Activated CD4-positive, alpha-beta memory T cell treated with anti-CD3 and anti-CD28 coated beads for 36 hours (primary cell): ENCODE measurements around the gene PAM16. TPM values are rescaled to one million over a fixed set of nuclear protein-coding genes. Genes with fewer than 3 reads are reported as not detected.

Experiments
- CTCF ChIA-PET: fragments of 350-600 bp; sonication (Branson Sonifier 250); formaldehyde crosslinking; loops from one replicate; lab custom pipeline; 2021; ENCODE audit warnings: antibody characterized with exemption, inconsistent platforms; lab: Charles Lee
- POLR2A ChIA-PET: fragments of 350-600 bp; sonication (Branson Sonifier 250); formaldehyde crosslinking; loops from one replicate; lab custom pipeline; 2021; ENCODE audit warnings: antibody characterized with exemption; lab: Charles Lee
- DNase-seq: peaks from one replicate; pipeline ENCODE4 v3.0.0-alpha.2; 2020
- H3K27ac Mint-ChIP-seq: one replicate; pipeline ENCODE4 v1.8.0; 2021; ENCODE audit warnings: mixed read lengths
- H3K27me3 Mint-ChIP-seq: one replicate; pipeline ENCODE4 v1.8.0; 2021; ENCODE audit warnings: mixed read lengths
- H3K36me3 Mint-ChIP-seq: one replicate; pipeline ENCODE4 v1.8.0; 2021; ENCODE audit warnings: mixed read lengths
- H3K4me1 Mint-ChIP-seq: one replicate; pipeline ENCODE4 v1.8.0; 2021; ENCODE audit warnings: low read depth, mixed read lengths
- H3K4me3 Mint-ChIP-seq: one replicate; pipeline ENCODE4 v1.8.0; 2021; ENCODE audit warnings: mild to moderate bottlenecking, mixed read lengths
- H3K9me3 Mint-ChIP-seq: one replicate; pipeline ENCODE4 v1.8.0; 2021; ENCODE audit warnings: mixed read lengths
- intact Hi-C: fragments of 100-400 bp; cut with micrococcal nuclease; formaldehyde crosslinking; loops from one replicate; pipeline ENCODE4 v1.15.1; 2023
- total RNA-seq, 2 experiments: library from RNA; stranded (reverse); gene quantifications; one replicate each; pipeline ENCODE4 v1.2.3, GENCODE V29; 2021

The PAM16 gene
- total RNA-seq, 2 experiments from 2014 or later, result 52.8 to 63.4 TPM

DNA sequence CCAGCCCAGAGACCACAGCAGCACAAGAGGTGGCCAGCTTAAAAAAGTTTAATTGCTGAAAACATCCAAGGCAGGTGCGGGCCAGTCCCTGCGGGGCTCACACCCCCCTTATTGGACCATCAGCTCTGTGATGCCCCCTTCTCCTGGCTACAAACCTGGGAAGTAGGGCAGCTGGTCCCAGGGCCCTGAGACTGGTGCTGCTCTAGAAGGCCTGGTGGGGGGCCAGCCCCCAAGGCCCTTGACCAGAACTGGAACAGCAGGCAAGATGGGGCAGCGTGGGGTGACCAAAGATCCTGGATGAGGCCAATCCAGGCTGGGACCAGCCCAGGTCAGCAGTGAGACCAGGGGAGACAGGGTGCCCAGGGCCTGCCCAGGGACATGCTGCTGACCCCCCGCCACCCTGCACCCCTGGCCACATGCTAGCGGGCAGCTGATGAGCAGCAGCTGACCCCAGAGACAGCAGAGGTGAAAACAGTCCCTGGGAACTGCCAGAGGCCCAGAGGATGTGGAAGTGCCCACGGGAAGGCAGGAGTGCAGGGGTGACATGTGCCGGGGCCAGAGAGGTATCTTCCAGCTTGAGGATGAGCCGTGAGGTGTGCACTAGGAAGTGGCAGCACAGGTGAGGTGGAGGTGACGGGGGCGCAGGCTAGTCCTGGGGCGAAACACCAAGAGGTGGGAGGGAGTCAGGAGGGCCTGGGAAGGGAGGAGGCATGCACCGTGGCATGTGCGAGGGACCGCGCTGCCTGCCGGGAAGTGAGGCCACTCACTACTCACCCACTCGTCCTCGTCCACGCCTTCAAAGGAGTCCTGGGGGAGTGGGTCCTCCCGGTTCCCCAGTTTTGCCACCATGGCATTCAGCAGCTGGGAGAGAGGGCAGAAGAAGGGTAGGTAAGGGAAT is 3.6 kb upstream of the PAM16 start:
- CTCF ChIA-PET, result interaction anchor here (1.3 kb wide), 1 partner anchor 45 kb away, joined by 3 read pairs; no protein-coding TSS in a partner anchor
- Mint-ChIP-seq H3K36me3 (peaks cover 12% of the 10 kb centered on the region), H3K4me1 (peaks cover 12% of the 10 kb centered on the region), H3K9me3 (no peaks in the 10 kb centered on the region), H3K27ac (no peak overlapping the region), H3K4me3 (no peak overlapping the region), H3K27me3 (no peaks in the 10 kb centered on the region)
- POLR2A ChIA-PET, result interaction anchor here (0.6 kb wide), 1 partner anchor 11 kb away, joined by 4 read pairs; no protein-coding TSS in a partner anchor
- no peak for DNase-seq
- intact Hi-C loops, result no loop called here

DNA sequence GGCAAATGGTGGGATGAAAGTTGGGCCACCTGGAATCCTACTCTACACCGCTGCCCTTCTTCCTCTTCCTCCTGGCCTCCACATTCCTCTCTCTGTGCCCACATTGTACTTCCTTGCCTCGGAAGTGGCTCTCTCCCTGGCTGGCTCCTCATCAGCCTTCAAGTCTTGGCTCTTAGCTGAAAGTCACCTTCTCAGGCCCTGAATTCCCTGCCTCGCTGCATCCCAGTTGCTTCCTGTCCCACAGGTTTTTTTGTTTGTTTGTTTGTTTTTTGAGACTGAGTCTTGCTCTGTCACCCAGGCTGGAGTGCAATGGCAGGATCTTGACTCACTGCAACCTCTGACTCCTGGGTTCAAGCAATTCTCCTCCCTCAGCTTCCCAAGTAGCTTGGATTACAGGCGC is 2.6 kb upstream of the PAM16 start:
- ChIA-PET POLR2A (no interaction called here), CTCF (interaction anchor here (1.3 to 4.6 kb wide), 2 partner anchors 44 to 50 kb away, joined by 3 to 22 read pairs; no protein-coding TSS in a partner anchor)
- DNase-seq, result no peak
- Mint-ChIP-seq H3K9me3 (no peaks in the 10 kb centered on the region), H3K4me1 (peaks cover 14% of the 10 kb centered on the region), H3K36me3 (peaks cover 8% of the 10 kb centered on the region), H3K27ac (no peak overlapping the region), H3K27me3 (no peaks in the 10 kb centered on the region), H3K4me3 (no peak overlapping the region)
- intact Hi-C loops, result no loop called here

DNA sequence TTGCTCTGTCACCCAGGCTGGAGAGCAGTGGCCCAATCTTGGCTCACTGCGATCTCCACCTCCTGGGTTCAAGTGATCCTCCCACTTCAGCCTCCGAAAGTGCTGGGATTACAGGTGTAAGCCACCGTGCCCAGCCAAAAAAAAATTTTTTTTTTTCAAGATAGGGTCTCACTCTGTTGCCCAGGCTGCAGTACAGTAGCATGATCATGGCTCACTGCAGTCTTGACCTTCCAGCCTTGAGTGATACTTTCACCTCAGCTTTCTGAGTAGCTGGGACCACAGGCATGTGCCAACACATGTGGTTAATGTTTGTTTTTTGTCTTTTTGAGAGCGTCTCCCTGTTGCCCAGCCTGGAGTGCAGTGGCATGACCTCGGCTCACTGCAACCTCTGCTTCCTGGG is 1.7 kb upstream of the PAM16 start:
- Mint-ChIP-seq H3K9me3 (no peaks in the 10 kb centered on the region), H3K4me1 (peaks cover 20% of the 10 kb centered on the region), H3K4me3 (no peak overlapping the region), H3K27me3 (no peaks in the 10 kb centered on the region), H3K36me3 (peaks cover 6% of the 10 kb centered on the region), H3K27ac (no peak overlapping the region)
- no peak for DNase-seq
- intact Hi-C loops, result no loop called here
- ChIA-PET CTCF (interaction anchor here (4.6 kb wide), 1 partner anchor 50 kb away, joined by 22 read pairs; no protein-coding TSS in a partner anchor), POLR2A (no interaction called here)

DNA sequence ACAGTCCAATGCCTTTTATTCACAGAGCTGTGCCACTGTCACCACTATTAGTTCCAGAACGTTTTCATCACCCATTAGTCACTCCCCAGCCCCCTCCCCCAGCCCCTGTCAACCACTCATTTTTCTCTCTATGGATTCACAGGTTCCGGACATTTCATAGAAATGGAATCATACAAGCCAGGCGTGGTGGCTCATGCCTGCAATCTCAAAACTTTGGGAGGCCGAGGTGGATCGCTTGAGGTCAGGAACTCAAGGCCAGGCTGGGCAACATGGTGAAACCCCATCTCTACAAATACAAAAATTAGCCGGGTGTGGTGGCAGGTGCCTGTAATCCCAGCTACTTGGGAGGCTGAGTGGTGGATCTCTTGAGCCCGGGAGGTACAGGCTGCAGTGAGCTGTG is 759 bp upstream of the PAM16 start:
- ChIA-PET CTCF (interaction anchor here (1.1 to 4.6 kb wide), 3 partner anchors 24 to 98 kb away, joined by 3 to 22 read pairs (median 18); no protein-coding TSS in a partner anchor), POLR2A (interaction anchor here (0.9 kb wide), 1 partner anchor 63 kb away, joined by 3 read pairs; no protein-coding TSS in a partner anchor)
- intact Hi-C loops, result loop anchor here (1.0 to 2.0 kb wide), 2 partner anchors 45 to 416 kb away; no protein-coding TSS in a partner anchor
- peaks cover 26% of the 10 kb centered on the region for H3K4me1 Mint-ChIP-seq
- H3K9me3 Mint-ChIP-seq, result no peaks in the 10 kb centered on the region
- peak overlapping the region; percentile 97 for H3K4me3 Mint-ChIP-seq
- no peaks in the 10 kb centered on the region for H3K27me3 Mint-ChIP-seq
- H3K27ac Mint-ChIP-seq, result peak overlapping the region; percentile 15
- DNase-seq, result peak; percentile 49
- H3K36me3 Mint-ChIP-seq, result peaks cover 6% of the 10 kb centered on the region

DNA sequence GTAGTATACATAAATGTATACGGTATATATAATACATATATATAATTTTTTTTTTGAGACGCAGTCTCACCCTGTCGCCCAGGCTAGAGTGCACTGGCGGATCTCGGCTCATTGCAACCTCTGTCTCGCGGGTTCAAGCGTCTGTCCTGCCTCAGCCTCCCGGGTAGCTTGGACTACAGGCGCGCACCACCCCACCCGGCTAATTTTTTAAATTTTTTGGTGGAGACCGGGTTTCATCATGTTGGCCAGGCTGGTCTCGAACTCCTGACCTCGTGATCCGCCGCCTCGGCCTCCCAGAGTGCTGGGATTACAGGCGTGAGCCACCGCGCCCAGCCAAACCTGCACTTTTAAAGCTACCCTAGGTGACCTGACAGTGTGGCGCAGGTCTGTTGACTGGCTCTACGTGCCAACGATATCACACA is 745 bp downstream of the PAM16 start:
- ChIA-PET POLR2A (interaction anchor here (1.0 to 1.2 kb wide), 3 partner anchors 53 to 77 kb away, joined by 3 to 5 read pairs (median 3); partner anchors contain the start of gene TFAP4), CTCF (interaction anchor here (0.5 to 4.6 kb wide), 8 partner anchors 8 to 150 kb away, joined by 3 to 22 read pairs (median 4); no protein-coding TSS in a partner anchor)
- Mint-ChIP-seq H3K4me3 (peak overlapping the region; percentile 97), H3K27me3 (no peaks in the 10 kb centered on the region), H3K4me1 (peaks cover 29% of the 10 kb centered on the region), H3K36me3 (peaks cover 6% of the 10 kb centered on the region), H3K27ac (peak overlapping the region; percentile 89), H3K9me3 (no peaks in the 10 kb centered on the region)
- intact Hi-C loops, result loop anchor here (2.0 kb wide), 1 partner anchor 44 kb away; no protein-coding TSS in a partner anchor
- no peak for DNase-seq

DNA sequence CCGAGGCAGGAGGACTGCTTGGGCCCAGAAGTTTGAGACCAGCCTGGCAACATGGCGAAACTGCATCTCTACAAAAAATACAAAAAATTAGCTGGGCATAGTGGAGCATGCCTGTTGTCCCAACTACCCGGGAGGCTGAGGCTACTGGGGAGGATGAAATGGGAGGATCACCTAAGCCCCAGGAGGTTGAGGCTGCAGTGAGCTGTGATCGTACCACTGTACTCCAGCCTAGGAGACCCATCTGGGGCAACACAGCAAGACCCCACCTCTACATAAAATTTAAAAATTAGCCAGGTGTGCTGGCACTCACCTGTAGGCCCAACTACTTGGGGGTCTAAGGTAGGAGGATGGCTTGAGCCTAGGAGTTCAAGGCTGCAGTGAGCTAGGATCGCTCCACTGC is 1.8 kb downstream of the PAM16 start:
- H3K27ac Mint-ChIP-seq, result no peak overlapping the region
- peaks cover 3% of the 10 kb centered on the region for H3K36me3 Mint-ChIP-seq
- POLR2A ChIA-PET, result interaction anchor here (1.2 kb wide), 1 partner anchor 76 kb away, joined by 3 read pairs; the partner anchor contains the start of gene TFAP4
- H3K4me3 Mint-ChIP-seq, result no peak overlapping the region
- H3K4me1 Mint-ChIP-seq, result peaks cover 31% of the 10 kb centered on the region
- no peak for DNase-seq
- H3K9me3 Mint-ChIP-seq, result no peaks in the 10 kb centered on the region
- H3K27me3 Mint-ChIP-seq, result no peaks in the 10 kb centered on the region
- CTCF ChIA-PET, result interaction anchor here (1.1 to 4.6 kb wide), 5 partner anchors 37 to 96 kb away, joined by 3 to 22 read pairs (median 7); no protein-coding TSS in a partner anchor
- intact Hi-C loops, result no loop called here

DNA sequence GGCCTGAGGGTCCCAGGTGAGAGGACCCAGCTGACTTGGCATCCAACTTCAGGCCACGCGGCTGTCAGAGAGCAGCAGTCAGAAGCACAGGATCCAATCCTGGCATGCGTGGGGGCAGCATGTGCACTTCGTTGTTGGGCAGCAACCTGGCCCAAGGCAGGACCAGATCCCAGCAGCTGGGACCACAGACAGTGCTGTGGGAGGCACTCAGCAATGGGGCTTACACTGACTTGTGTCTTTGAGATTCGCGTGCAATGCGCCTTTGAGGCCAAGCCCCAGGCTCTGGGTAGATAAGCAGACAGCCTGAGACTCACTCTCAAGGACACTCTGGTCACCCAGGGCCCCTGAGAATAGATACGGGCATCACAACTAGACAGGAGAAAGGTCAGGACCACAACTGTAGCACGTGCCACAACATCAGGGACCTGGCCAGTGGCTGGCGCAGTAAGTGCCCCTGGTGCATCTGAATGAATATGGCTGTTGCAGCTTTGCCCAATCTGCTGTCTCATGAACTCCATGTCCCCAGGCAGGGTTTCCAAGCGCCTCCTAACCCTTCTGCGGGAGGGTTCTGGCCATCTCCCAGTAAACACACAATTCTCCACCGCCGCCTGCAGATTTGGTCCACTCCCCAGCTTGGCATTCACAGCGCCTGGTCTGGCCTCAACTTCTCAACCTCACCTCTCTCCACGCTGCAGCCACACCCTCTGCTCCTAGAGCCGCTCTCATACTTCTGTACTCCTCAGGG is 3.2 kb downstream of the PAM16 start:
- peaks cover 39% of the 10 kb centered on the region for H3K4me1 Mint-ChIP-seq
- peak overlapping the region; percentile 14 for H3K27ac Mint-ChIP-seq
- ChIA-PET CTCF (interaction anchor here (0.9 kb wide), 1 partner anchor 11 kb away, joined by 3 read pairs; no protein-coding TSS in a partner anchor), POLR2A (no interaction called here)
- DNase-seq, result no peak
- H3K9me3 Mint-ChIP-seq, result no peaks in the 10 kb centered on the region
- intact Hi-C loops, result no loop called here
- no peaks in the 10 kb centered on the region for H3K27me3 Mint-ChIP-seq
- H3K36me3 Mint-ChIP-seq, result peaks cover 3% of the 10 kb centered on the region
- no peak overlapping the region for H3K4me3 Mint-ChIP-seq

DNA sequence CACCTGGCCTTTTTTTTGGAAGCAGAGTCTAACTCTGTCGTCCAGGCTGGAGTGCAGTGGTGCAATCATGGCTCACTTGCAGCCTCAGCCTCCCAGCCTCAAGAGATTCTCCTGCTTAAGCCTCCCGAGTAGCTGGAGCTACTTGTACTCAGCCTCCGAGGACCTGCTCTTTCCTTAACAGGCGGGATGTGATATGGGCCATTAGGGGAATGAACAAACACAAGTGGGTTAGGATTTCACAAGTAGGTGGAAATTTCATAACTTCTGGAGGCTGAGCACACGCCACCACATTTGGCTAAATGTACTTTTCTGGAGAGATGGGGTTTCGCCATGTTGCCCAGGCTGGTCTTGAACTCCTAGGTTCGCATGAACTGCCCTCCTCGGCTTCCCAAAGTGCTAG is 4.1 kb downstream of the PAM16 start:
- POLR2A ChIA-PET, result interaction anchor here (0.6 kb wide), 1 partner anchor 159 kb away, joined by 3 read pairs; no protein-coding TSS in a partner anchor

DNA sequence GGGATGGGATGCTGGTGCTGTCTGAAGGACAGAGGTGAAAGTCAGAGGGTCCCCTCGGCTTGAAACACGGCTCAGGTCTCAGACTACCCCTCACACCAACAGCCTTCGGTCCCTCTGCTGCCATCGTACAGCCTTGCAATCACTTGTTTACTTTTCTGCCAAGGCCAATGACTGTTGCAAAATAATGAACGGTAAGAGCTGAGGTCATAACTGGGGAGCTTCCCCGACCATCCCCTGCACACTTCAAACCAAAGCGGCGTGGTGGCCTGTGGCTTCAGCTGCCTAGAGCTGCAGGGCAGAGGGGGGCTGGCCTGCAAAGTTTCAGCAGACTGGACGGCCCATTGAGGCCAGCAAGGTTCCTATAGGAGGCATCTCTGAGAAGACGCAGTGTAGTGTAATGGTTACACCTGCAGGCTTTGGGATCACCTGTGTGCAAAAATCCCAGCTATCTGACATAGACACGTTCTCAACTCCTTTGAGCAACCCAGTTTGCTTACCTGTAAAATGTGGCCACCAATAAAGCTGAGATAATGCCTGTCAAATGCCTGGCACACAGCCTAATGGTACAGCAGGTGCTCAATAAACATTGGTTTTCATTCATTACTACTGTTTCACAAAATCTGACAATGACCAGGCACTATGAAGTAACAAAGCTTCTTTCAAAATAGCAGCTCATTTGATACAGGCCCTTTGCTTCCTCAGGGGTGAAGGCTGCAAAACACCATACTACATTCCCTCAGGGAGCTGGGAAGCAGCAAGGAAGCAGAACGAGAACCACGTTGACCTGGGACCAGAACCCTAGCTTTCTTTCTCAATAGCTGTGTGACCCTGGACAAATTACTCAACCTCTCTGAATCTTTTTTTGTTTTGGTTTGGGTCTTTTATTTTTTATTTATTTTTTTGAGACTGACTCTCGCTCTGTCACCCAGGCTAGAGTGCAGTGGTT is 5.0 kb downstream of the PAM16 start:
- Mint-ChIP-seq H3K27me3 (no peaks in the 10 kb centered on the region), H3K27ac (no peak overlapping the region), H3K9me3 (no peaks in the 10 kb centered on the region), H3K36me3 (peaks cover 2% of the 10 kb centered on the region), H3K4me3 (no peak overlapping the region), H3K4me1 (peaks cover 30% of the 10 kb centered on the region)
- CTCF ChIA-PET, result interaction anchor here (0.6 to 2.1 kb wide), 6 partner anchors 14 to 204 kb away, joined by 3 to 5 read pairs (median 4); no protein-coding TSS in a partner anchor
- POLR2A ChIA-PET, result interaction anchor here (0.6 kb wide), 1 partner anchor 124 kb away, joined by 4 read pairs; no protein-coding TSS in a partner anchor
- intact Hi-C loops, result no loop called here
- no peak for DNase-seq

More for the DNA sequence above, 4.1 kb downstream of the PAM16 start:
- Mint-ChIP-seq H3K9me3 (no peaks in the 10 kb centered on the region), H3K36me3 (peaks cover 3% of the 10 kb centered on the region), H3K4me1 (peaks cover 39% of the 10 kb centered on the region), H3K27me3 (no peaks in the 10 kb centered on the region), H3K27ac (no peak overlapping the region), H3K4me3 (no peak overlapping the region)
- DNase-seq, result no peak
- intact Hi-C loops, result no loop called here
- CTCF ChIA-PET, result interaction anchor here (0.6 to 2.1 kb wide), 7 partner anchors 12 to 203 kb away, joined by 3 to 5 read pairs (median 3); no protein-coding TSS in a partner anchor

DNA sequence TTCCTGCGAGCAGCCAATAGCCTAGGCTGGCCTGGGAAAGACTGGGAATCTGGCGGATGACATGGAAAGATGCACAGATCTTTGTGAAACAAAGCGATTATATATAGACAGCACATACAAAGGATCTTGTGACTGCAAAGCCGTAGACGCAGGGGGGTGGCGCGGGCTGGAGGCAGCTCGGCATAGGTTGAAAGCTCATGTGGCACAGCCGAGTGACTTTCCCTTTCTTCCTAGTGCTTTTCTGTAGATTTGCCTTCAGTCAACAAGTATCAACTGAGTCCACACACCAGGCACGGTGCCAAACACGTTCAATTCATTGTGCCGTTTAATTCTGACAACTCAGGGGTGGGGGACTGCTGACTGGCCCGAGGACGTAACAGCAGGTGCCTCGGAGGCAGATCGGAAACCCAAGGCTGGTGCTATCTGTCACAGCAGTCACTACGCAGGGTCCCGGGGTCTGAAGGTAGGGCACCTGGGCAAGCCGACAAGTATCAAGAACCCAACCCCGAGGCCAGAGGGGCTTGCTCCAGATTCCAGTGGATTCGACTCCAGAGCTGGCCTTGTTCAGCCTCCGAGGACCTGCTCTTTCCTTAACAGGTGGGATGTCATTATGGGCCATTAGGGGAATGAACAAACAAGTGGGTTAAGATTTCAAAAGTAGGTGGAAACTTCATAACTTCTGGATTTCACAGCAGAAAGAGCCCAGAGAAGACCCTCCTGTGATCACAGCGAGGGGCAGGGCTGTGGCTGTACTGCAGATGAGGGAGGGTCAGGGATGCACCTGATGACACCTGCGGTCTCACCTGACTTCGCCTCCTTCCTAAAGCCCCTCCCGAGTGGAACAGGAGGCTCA is 5.9 kb downstream of the PAM16 start:
- Mint-ChIP-seq H3K4me1 (peaks cover 30% of the 10 kb centered on the region), H3K36me3 (peaks cover 1% of the 10 kb centered on the region), H3K27me3 (no peaks in the 10 kb centered on the region), H3K27ac (no peak overlapping the region), H3K9me3 (no peaks in the 10 kb centered on the region), H3K4me3 (no peak overlapping the region)
- CTCF ChIA-PET, result interaction anchor here (1.5 to 2.1 kb wide), 2 partner anchors 13 to 56 kb away, joined by 4 to 5 read pairs; no protein-coding TSS in a partner anchor
- intact Hi-C loops, result no loop called here
- POLR2A ChIA-PET, result interaction anchor here (0.6 kb wide), 1 partner anchor 125 kb away, joined by 4 read pairs; no protein-coding TSS in a partner anchor
- no peak for DNase-seq
